Calu3 (cell line): ENCODE data around the gene MAT2A. TPM values are rescaled to one million over a fixed set of nuclear protein-coding genes. Genes with fewer than 3 reads are reported as not detected.

Experiments
- BruUV-seq: library from RNA; stranded (reverse); fragments of 400-500 nt; replicated peaks from 2 replicates; lab custom pipeline; 2021; lab: Mats Ljungman, UMichigan
- CTCF ChIA-PET: fragments of 300-600 bp; sonication (Branson Sonifier 250); formaldehyde crosslinking; loops from one replicate; lab custom pipeline; 2022; ENCODE audit warnings: antibody characterized with exemption; lab: Charles Lee
- DNase-seq: peaks from one replicate; pipeline ENCODE4 v3.0.0; 2022
- H3K27ac Mint-ChIP-seq: one replicate; pipeline ENCODE4 v1.8.0; 2022; ENCODE audit warnings: mixed read lengths; ENCODE audit not compliant: unreplicated experiment
- H3K27me3 Mint-ChIP-seq: one replicate; pipeline ENCODE4 v1.8.0; 2022; ENCODE audit warnings: mixed read lengths; ENCODE audit not compliant: unreplicated experiment
- H3K36me3 Mint-ChIP-seq: one replicate; pipeline ENCODE4 v1.8.0; 2022; ENCODE audit warnings: mild to moderate bottlenecking, moderate library complexity, mixed read lengths; ENCODE audit not compliant: insufficient read depth, unreplicated experiment
- H3K4me1 Mint-ChIP-seq: one replicate; pipeline ENCODE4 v1.8.0; 2022; ENCODE audit warnings: mild to moderate bottlenecking, low read depth, mixed read lengths; ENCODE audit not compliant: unreplicated experiment
- H3K4me3 Mint-ChIP-seq: one replicate; pipeline ENCODE4 v1.8.0; 2022; ENCODE audit warnings: mild to moderate bottlenecking, low read depth, moderate library complexity, mixed read lengths; ENCODE audit not compliant: unreplicated experiment
- H3K9me3 Mint-ChIP-seq: one replicate; pipeline ENCODE4 v1.8.0; 2022; ENCODE audit warnings: low read depth, mixed read lengths; ENCODE audit not compliant: unreplicated experiment
- intact Hi-C: fragments of 100-400 bp; cut with micrococcal nuclease; formaldehyde crosslinking; loops from one replicate; pipeline ENCODE4 v1.10.0; 2022; ENCODE audit not compliant: unreplicated experiment
- total RNA-seq: library from RNA; stranded (reverse); gene quantifications from 2 replicates; pipeline ENCODE4 v1.2.3, GENCODE V29; 2022
- TF ChIP-seq, protein P1 (sequence below): fragments of 200-600 bp; IDR thresholded peaks from one replicate; pipeline ENCODE4 v1.8.0; 2022; ENCODE audit warnings: antibody characterized with exemption; ENCODE audit not compliant: unreplicated experiment

Gene MAT2A
- total RNA-seq, 1 experiment from 2014 or later: 387 TPM

DNA sequence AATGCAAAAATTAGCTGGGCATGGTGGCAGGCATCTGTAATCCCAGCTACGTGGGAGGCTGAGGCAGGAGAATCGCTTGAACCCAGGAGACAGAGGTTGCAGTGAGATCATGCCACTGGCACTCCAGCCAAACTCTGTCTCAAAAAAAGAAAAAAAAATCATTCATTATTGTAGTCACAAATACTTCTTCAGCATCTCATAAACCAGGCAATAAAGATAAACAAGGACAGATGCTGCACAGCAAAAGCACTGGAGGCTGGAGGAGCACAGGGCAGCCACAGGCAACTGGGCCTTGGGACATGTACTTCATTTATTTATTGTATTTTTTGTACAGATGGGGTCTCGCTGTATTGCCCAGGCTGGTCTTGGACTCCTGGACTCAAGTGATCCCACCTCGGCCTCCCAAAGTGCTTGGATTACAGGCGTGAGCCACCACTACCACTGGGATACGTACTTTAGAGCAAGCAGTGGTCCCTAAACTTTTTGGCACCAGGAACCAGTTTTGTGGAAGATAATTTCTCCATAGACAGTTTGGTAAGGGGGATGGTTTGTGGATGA lies 16.8 kb upstream of the MAT2A start:
- H3K27me3 Mint-ChIP-seq: no peaks in the 10 kb centered on the region
- BruUV-seq: no TSS peak
- H3K9me3 Mint-ChIP-seq: peaks cover 2% of the 10 kb centered on the region
- TF ChIP-seq, protein P1, sequence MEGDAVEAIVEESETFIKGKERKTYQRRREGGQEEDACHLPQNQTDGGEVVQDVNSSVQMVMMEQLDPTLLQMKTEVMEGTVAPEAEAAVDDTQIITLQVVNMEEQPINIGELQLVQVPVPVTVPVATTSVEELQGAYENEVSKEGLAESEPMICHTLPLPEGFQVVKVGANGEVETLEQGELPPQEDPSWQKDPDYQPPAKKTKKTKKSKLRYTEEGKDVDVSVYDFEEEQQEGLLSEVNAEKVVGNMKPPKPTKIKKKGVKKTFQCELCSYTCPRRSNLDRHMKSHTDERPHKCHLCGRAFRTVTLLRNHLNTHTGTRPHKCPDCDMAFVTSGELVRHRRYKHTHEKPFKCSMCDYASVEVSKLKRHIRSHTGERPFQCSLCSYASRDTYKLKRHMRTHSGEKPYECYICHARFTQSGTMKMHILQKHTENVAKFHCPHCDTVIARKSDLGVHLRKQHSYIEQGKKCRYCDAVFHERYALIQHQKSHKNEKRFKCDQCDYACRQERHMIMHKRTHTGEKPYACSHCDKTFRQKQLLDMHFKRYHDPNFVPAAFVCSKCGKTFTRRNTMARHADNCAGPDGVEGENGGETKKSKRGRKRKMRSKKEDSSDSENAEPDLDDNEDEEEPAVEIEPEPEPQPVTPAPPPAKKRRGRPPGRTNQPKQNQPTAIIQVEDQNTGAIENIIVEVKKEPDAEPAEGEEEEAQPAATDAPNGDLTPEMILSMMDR: no peak
- intact Hi-C loops: no loop called here
- H3K4me1 Mint-ChIP-seq: peaks cover 24% of the 10 kb centered on the region
- no peak for DNase-seq
- H3K4me3 Mint-ChIP-seq: no peak overlapping the region
- CTCF ChIA-PET: no interaction called here
- peaks cover 6% of the 10 kb centered on the region for H3K36me3 Mint-ChIP-seq
- H3K27ac Mint-ChIP-seq: no peak overlapping the region

DNA sequence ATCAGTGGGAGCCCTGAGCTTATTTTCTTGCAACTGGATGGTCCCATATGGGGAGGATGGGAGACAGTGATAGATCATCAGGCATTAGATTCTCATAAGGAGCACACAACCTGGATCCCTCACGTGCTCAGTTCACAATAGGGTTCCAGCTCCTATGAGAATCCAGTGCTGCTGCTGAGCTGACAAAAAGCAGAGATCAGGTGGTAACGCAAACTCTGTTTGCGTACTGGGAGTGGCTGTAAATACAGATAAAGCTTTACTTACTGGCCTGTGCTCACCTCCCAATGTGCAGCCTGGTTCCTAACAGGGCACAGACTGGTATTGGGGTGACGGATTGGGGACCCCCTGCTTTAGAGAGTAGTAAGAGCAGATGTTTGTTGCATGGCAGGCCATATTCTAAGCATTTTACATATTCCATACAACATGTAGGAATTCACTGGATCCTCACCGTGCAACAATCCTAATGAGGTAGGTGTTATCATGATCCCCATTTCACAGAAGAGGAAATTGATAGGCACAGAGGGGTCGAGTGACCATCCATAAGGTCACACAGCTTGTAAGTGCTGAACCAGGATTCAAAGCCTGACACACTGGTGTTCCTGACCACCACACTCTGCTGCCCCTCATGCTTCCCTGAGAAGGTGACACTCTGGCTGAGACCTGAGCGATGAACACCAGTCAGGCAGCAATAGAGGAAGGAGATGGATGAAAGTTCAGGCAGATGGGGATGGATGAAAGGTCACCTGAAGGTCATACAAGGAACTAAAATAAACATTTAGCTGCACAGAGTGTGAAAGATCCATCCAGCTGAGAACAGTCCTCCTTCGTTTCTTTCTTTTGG lies 15.7 kb upstream of the MAT2A start:
- H3K4me1 Mint-ChIP-seq: peaks cover 13% of the 10 kb centered on the region
- BruUV-seq: no TSS peak
- CTCF ChIA-PET: interaction anchor here (0.6 to 0.7 kb wide), 2 partner anchors 8 to 44 kb away, joined by 3 read pairs; no protein-coding TSS in a partner anchor
- H3K4me3 Mint-ChIP-seq: no peak overlapping the region
- no peak for DNase-seq
- no peaks in the 10 kb centered on the region for H3K36me3 Mint-ChIP-seq
- peaks cover 2% of the 10 kb centered on the region for H3K9me3 Mint-ChIP-seq
- intact Hi-C loops: no loop called here
- TF ChIP-seq, protein P1: no peak
- no peak overlapping the region for H3K27ac Mint-ChIP-seq
- H3K27me3 Mint-ChIP-seq: no peaks in the 10 kb centered on the region

DNA sequence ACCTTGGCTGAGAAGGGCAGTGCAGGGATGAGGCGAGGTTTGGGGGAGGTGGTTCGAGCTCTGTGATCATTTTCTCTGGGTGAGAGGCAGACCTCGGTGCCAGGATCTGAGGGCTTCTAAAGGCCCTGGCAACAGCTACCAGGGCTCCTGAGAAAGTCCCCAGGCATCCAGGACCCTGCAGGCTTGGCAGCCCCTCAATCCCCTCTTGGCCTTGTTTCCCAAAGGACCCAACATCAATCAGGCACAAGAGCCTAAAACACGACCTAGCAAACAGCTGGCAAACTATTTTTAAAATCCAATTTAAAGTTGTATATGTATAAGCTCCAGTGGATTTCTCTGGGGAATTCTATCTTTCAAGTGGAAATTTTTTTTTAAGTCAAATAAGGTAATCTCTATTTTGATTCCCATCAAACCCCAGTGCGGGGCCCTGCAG lies 15.0 kb upstream of the MAT2A start:
- peaks cover 2% of the 10 kb centered on the region for H3K9me3 Mint-ChIP-seq
- TF ChIP-seq, protein P1: no peak
- no peak for DNase-seq
- BruUV-seq: no TSS peak
- H3K4me1 Mint-ChIP-seq: peaks cover 8% of the 10 kb centered on the region
- H3K27ac Mint-ChIP-seq: no peak overlapping the region
- H3K27me3 Mint-ChIP-seq: no peaks in the 10 kb centered on the region
- no peak overlapping the region for H3K4me3 Mint-ChIP-seq
- CTCF ChIA-PET: interaction anchor here (0.6 to 1.8 kb wide), 2 partner anchors 8 to 43 kb away, joined by 3 to 4 read pairs; no protein-coding TSS in a partner anchor
- intact Hi-C loops: no loop called here
- H3K36me3 Mint-ChIP-seq: no peaks in the 10 kb centered on the region

DNA sequence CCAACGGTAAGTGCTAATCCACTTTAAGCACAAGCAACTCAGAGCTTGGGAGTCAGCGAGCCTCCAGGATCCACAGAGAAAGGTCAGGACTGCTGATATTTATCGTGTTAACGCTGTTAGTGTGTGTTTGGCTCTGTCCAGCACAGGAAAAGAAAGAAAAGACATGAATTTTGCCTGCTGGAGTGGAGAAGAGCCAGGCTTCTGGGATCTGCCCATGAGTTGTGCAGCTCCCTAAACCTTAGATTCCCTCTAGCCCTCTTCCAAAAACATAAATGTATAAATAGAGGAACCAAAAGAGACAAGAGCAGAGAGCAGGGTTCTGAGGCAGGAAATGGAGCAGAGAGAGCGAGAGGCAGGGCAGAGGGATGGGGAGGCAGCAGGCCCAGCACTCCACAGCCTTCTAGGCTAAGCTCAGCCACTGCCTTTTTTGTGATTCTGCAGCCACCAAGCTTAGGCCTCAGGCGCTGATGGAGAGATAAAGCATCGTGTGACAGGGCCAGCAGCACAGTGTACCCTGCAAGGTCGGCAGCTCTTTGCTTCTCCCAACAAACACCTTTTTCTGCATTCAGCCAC lies 14.5 kb upstream of the MAT2A start:
- intact Hi-C loops: no loop called here
- CTCF ChIA-PET: interaction anchor here (1.8 kb wide), 1 partner anchor 8 kb away, joined by 4 read pairs; no protein-coding TSS in a partner anchor
- Mint-ChIP-seq H3K4me1 (peaks cover 8% of the 10 kb centered on the region), H3K9me3 (peaks cover 2% of the 10 kb centered on the region), H3K36me3 (no peaks in the 10 kb centered on the region), H3K27ac (no peak overlapping the region), H3K27me3 (no peaks in the 10 kb centered on the region), H3K4me3 (no peak overlapping the region)
- DNase-seq: no peak
- TF ChIP-seq, protein P1: no peak
- no TSS peak for BruUV-seq
